ENCODE data around the gene THPO.

Gene THPO

DNA sequence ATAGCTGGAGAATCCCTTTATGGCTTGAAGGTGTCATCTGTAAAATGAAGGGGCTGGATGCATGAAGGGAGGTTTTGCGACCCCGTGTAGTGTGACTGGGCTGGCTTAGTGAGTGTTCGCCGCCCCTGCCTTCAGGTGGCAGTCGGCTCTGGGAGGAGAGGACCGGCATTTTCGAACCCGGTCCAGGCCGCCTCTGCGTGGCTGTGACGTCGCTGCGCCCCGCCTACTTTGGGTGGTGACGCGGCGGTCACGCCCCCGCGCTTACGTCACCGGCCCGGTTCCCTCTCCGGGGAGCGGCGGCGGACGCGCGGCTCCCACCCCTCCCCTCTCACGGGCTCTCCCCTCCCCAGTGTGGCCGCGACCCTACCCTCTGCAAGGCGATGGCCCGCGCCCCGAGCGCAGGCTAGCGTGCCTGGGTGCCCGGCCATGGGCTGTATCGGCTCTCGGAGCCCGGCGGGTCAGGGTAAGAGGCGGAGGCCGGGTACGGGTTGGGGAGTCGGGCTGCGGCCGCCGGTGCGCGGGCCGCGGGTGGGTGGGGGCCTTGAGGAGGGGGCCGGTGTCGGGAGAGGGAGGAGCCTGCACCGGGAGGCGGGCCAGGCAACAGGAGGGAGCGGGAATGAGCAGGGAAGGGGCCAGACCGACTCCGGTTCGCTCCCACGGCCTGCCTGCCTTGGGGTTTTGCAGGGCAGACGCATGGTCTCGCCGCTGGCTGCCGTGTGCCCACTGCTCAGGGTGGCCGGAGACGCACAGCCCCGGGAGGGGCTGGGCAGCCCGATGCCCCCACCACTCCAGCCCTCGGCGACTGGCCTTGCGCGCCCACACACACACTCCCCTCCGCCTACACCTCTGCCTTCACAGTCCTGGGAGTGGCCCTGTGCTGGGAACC lies 42.1 kb downstream of the THPO start:
- Histone ChIP-seq H3K9me3 (no peaks in the 10 kb centered on the region), H3K9ac (peak overlapping the region; percentile 82), H3K4me1 (peaks cover 46% of the 10 kb centered on the region), H4K20me1 (peaks cover 91% of the 10 kb centered on the region), H3K4me3 (peak overlapping the region; percentile 77), H3K36me3 (peaks cover 46% of the 10 kb centered on the region), H3K27ac (peak overlapping the region; percentile 64), H3K27me3 (no peaks in the 10 kb centered on the region; the same call in 1 of the 2 replicates), H3K4me2 (peak overlapping the region; percentile 96)
- TF ChIP-seq Cebpa-rat (IDR thresholded peaks at IDR 0.05), result no peak

DNA sequence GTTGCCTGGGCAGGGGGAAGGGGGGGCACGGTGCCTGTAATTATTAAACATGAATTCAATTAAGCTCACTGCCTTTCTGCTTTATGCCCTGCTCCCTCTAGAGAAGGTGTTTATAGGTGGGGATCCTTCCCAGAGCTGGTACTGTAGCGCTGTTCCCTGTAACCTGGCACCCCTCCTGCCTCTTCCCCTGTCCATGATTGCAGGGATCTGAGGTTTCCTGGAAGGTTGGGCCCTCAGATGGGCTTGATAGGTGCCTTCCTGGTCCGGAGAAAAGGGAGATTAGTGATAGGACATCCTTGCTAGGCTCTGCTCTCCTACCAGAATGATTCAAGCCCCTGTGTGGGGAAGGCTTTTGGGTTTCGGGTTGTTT lies 42.7 kb downstream of the THPO start:
- peak overlapping the region; percentile 77 for H3K4me3 ChIP-seq
- TF ChIP-seq Cebpa-rat (IDR thresholded peaks at IDR 0.05), result no peak
- peaks cover 95% of the 10 kb centered on the region for H4K20me1 ChIP-seq

DNA sequence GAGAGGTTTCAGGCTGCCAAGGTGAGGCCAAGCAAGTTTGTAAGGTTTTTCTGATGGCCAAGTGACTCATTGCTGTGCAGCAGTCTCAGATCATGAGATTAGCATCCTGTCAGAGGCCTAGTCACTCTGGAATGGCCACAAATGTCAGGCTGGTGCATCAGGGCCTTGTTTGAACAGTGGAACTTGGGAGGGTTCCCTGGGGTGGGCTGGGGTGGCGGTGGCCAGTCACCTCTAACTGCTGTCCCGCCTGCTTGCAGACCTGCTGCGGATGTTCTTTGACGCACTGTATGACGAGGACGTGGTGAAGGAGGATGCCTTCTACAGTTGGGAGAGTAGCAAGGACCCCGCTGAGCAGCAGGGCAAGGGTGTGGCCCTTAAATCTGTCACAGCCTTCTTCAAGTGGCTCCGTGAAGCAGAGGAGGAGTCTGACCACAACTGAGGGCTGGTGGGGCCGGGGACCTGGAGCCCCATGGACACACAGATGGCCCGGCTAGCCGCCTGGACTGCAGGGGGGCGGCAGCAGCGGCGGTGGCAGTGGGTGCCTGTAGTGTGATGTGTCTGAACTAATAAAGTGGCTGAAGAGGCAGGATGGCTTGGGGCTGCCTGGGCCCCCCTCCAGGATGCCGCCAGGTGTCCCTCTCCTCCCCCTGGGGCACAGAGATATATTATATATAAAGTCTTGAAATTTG lies 43.4 kb downstream of the THPO start:
- Histone ChIP-seq H3K4me2 (no peak overlapping the region), H3K27ac (no peak overlapping the region), H3K36me3 (peaks cover 59% of the 10 kb centered on the region), H3K27me3 (no peaks in the 10 kb centered on the region; the same call in 1 of the 2 replicates), H3K4me3 (no peak overlapping the region), H3K9ac (0 out of 2 replicates have a peak overlapping the region, but pooled peaks have one; percentile 82), H4K20me1 (peaks cover 95% of the 10 kb centered on the region), H3K9me3 (no peaks in the 10 kb centered on the region), H3K4me1 (peaks cover 40% of the 10 kb centered on the region)
- no peak for TF ChIP-seq Cebpa-rat (IDR thresholded peaks at IDR 0.05)

More for the DNA sequence above, 42.7 kb downstream of the THPO start:
- no peaks in the 10 kb centered on the region; the same call in 1 of the 2 replicates for H3K27me3 ChIP-seq
- H3K27ac ChIP-seq, result peak overlapping the region; percentile 64; the same call in 1 of the 2 replicates
- H3K36me3 ChIP-seq, result peaks cover 52% of the 10 kb centered on the region
- H3K9me3 ChIP-seq, result no peaks in the 10 kb centered on the region
- peaks cover 44% of the 10 kb centered on the region for H3K4me1 ChIP-seq
- H3K9ac ChIP-seq, result peak overlapping the region; percentile 82
- H3K4me2 ChIP-seq, result peak overlapping the region; percentile 96

DNA sequence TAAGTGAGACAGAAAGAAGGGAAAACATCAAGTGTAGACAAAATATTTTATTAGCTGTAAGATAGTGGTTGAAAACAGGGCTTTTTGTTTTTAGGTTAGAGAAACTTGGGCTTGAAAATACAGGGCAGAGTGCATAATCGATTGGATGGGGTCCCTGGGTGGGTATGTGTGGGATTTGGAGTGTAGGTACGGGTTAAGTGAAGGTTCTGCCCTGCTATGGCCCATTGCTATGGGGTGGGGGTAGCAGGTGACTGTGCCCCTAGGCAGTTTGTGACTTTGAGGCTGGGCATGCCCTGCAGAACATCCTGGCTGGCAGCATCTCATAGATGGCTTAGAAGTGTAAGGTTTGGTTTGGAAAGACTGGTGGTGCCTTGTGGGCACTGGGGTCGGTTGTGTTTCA lies 44.3 kb downstream of the THPO start:
- no peak overlapping the region for H3K4me2 ChIP-seq
- no peaks in the 10 kb centered on the region; the same call in 1 of the 2 replicates for H3K27me3 ChIP-seq
- peaks cover 68% of the 10 kb centered on the region for H3K36me3 ChIP-seq
- H4K20me1 ChIP-seq, result peaks cover 95% of the 10 kb centered on the region
- H3K4me1 ChIP-seq, result peaks cover 31% of the 10 kb centered on the region
- no peak overlapping the region for H3K4me3 ChIP-seq
- TF ChIP-seq Cebpa-rat (IDR thresholded peaks at IDR 0.05), result no peak
- H3K9me3 ChIP-seq, result no peaks in the 10 kb centered on the region
- H3K27ac ChIP-seq, result no peak overlapping the region
- 0 out of 2 replicates have a peak overlapping the region, but pooled peaks have one; percentile 36 for H3K9ac ChIP-seq

DNA sequence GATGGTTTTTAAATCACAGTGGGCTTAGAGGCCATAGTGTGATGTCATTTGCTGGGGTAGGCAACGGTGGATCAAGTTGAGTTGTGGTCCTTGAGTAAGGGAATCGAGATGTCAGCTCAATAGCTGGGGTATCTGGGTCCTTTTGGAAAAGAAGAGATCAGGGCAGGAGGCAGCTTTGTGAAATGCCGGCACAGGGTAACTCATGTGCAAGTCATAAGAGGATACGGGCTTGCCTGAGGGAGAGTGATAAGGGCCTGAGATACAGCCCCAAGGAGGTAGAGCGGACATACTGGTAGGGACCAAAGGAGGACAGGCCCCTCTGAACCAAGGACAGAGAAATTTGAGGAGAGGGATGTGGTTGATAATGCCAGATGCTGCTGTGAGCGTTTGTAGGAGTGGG lies 44.8 kb downstream of the THPO start:
- Histone ChIP-seq H3K4me1 (peaks cover 26% of the 10 kb centered on the region), H3K27ac (no peak overlapping the region; the same call in 1 of the 2 replicates), H3K9me3 (no peaks in the 10 kb centered on the region), H3K4me3 (no peak overlapping the region), H3K27me3 (no peaks in the 10 kb centered on the region), H4K20me1 (peaks cover 95% of the 10 kb centered on the region), H3K4me2 (no peak overlapping the region), H3K36me3 (peaks cover 73% of the 10 kb centered on the region), H3K9ac (0 out of 2 replicates have a peak overlapping the region, but pooled peaks have one; percentile 36)
- TF ChIP-seq Cebpa-rat (IDR thresholded peaks at IDR 0.05), result no peak

GRCh38 chr3:184332370-184333090 lies 45.5 kb downstream of the THPO start:
- Histone ChIP-seq H3K27ac (no peak overlapping the region), H4K20me1 (peaks cover 95% of the 10 kb centered on the region), H3K4me3 (no peak overlapping the region)

GRCh38 chr3:184328516-184328915 lies 49.5 kb downstream of the THPO start:
- H3K9ac ChIP-seq, result no peak overlapping the region
- peaks cover 100% of the 10 kb centered on the region for H3K36me3 ChIP-seq
- no peaks in the 10 kb centered on the region for H3K27me3 ChIP-seq
- H3K4me2 ChIP-seq, result no peak overlapping the region
- H3K4me3 ChIP-seq, result no peak overlapping the region
- no peaks in the 10 kb centered on the region for H3K4me1 ChIP-seq
- TF ChIP-seq Cebpa-rat (IDR thresholded peaks at IDR 0.05), result no peak
- H3K27ac ChIP-seq, result no peak overlapping the region
- H4K20me1 ChIP-seq, result peaks cover 100% of the 10 kb centered on the region
- no peaks in the 10 kb centered on the region for H3K9me3 ChIP-seq

More at GRCh38 chr3:184332370-184333090, 45.5 kb downstream of the THPO start:
- Histone ChIP-seq H3K36me3 (peaks cover 80% of the 10 kb centered on the region), H3K27me3 (no peaks in the 10 kb centered on the region), H3K9me3 (no peaks in the 10 kb centered on the region), H3K4me1 (peaks cover 19% of the 10 kb centered on the region), H3K9ac (no peak overlapping the region), H3K4me2 (no peak overlapping the region)
- no peak for TF ChIP-seq Cebpa-rat (IDR thresholded peaks at IDR 0.05)

GRCh38 chr3:184327171-184327570 lies 50.8 kb downstream of the THPO start:
- Histone ChIP-seq H3K4me2 (no peak overlapping the region), H3K27ac (no peak overlapping the region), H3K9ac (no peak overlapping the region), H3K36me3 (peaks cover 100% of the 10 kb centered on the region), H3K9me3 (no peaks in the 10 kb centered on the region), H4K20me1 (peaks cover 100% of the 10 kb centered on the region), H3K27me3 (no peaks in the 10 kb centered on the region), H3K4me3 (no peak overlapping the region), H3K4me1 (no peaks in the 10 kb centered on the region)
- TF ChIP-seq Cebpa-rat (IDR thresholded peaks at IDR 0.05), result no peak

GRCh38 chr3:184325715-184326369 lies 52.2 kb downstream of the THPO start:
- no peaks in the 10 kb centered on the region for H3K27me3 ChIP-seq
- H3K27ac ChIP-seq, result no peak overlapping the region
- peaks cover 100% of the 10 kb centered on the region for H4K20me1 ChIP-seq
- no peak overlapping the region for H3K4me2 ChIP-seq
- H3K36me3 ChIP-seq, result peaks cover 100% of the 10 kb centered on the region
- no peaks in the 10 kb centered on the region for H3K4me1 ChIP-seq
- no peaks in the 10 kb centered on the region for H3K9me3 ChIP-seq
- TF ChIP-seq Cebpa-rat (IDR thresholded peaks at IDR 0.05), result no peak
- no peak overlapping the region for H3K4me3 ChIP-seq
- no peak overlapping the region for H3K9ac ChIP-seq

All from BLaER1 (cell line).